ENCODE measurements around the gene DSTN.

- TF ChIP-seq CTCF (IDR thresholded peaks at IDR 0.05 in 8 of 11, conservative IDR thresholded peaks at IDR 0.05 in 3 of 11), result no peak
- no peak for TF ChIP-seq POLR2A (IDR thresholded peaks at IDR 0.05)
- no peak for TF ChIP-seq POLR2AphosphoS5 (IDR thresholded peaks at IDR 0.05)
These were observed 54.8 kb downstream of the DSTN start for GRCh38 chr20:17624551-17625245.
